ENCODE results near the gene FRG2C.
"Not testable (repeated sequence)": the region's sequence is repeated elsewhere in the genome, so short reads cannot be mapped to it uniquely, and the experiment has no call there.

Gene FRG2C

DNA sequence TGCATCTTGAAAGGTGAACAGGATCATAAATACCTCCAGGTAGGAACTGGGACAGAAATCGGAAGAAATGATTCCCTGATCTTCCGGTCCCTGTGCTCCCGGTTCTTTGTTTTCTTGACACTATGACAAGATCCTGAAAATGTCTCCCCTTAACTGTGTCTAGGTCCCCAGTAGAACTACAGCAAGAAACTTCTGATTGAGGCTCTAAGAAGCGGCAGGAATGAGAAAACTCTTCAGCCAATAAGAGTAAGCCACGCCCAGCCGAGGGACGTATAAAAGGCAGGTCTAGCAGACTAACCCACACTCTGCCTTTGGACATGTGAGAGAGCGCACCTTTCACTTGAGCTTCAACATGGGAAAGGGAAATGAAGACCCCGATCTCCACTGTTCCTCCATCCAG is at the start of gene FRG2C:
FRG2C (plus strand) TSS at position 301 of the 400 bp plus-strand sequence; CDS start at position 353, 52 bp downstream.
- peaks cover 37% of the 10 kb centered on the region for H3K27me3 Mint-ChIP-seq
- not testable (repeated sequence) for H3K27ac Mint-ChIP-seq; ATAC-seq; H3K4me3 Mint-ChIP-seq; H3K36me3 Mint-ChIP-seq (ENCODE audit: low read depth); DNase-seq; H3K4me1 Mint-ChIP-seq
- peaks cover 20% of the 10 kb centered on the region for H3K9me3 Mint-ChIP-seq

DNA sequence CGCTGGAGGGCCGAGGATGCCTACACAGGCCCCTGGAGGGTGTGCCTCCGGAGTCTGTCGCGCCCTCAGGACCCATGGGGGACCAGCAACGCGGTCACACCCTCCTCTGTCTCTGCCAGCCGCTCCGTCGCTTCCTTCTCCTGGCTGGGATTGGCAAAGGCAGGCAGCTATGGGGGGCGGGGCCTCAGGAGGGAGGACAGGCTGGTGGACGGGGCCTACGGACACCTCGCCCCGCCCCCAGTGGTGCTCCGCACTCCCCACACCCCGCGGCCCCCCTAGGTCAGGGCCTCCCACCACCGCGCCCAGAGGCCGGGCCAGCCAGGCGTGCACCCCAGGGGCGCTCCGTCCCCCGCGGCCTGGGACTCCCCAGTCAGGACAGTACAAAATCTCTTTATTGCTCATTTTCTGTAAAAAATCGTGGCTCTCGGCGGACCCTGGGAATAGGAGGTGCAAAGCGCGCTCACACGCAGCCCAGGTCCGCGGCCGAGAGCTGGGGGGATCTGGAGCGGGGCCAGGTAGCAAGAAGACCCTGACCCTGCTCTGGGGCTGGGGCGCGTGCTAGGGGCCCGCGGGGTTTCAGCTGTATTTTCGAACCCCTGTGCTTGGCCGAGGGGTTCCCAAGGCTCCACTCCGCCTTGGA is 45.3 kb upstream of the FRG2C start:
- H3K27me3 Mint-ChIP-seq: peaks cover 12% of the 10 kb centered on the region
- H3K9me3 Mint-ChIP-seq; H3K4me3 Mint-ChIP-seq; H3K36me3 Mint-ChIP-seq (ENCODE audit: low read depth); ATAC-seq; H3K27ac Mint-ChIP-seq; H3K4me1 Mint-ChIP-seq; DNase-seq: not testable (repeated sequence)

DNA sequence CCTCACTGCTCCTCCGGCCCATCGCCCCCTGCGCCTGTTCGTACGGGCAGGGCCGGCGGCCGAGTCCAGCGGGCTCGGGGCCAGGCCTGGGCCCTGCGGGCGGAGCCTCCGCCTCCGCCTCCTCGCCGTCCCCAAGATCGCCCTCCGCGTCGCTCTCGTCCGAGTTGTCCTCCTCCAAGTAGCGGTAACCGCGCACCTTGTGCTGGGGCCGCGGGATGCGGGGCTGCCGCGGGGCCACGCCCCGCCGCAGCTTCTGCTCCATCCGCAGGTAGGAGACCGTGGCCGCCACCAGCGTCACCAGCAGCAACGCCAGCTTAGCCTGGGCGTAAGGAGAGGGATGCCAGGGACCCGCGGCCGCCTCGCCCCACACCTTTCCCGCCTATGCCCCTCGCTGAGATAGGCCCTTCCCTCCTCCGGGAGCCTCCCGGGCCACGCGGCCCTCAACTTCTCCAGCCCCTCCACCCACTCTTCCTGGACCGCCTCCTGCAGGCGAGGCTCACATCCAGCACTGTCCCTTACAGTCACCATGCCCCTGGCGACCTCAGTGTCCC is 44.6 kb upstream of the FRG2C start:
- not testable (repeated sequence) for H3K36me3 Mint-ChIP-seq (ENCODE audit: low read depth); ATAC-seq; H3K9me3 Mint-ChIP-seq; H3K27ac Mint-ChIP-seq; DNase-seq; H3K4me1 Mint-ChIP-seq
- Mint-ChIP-seq H3K27me3 (peaks cover 12% of the 10 kb centered on the region), H3K4me3 (peak overlapping the region; percentile 17)

GRCh38 chr3:75621772-75622171 is 42.4 kb upstream of the FRG2C start:
- not testable (repeated sequence) for H3K4me3 Mint-ChIP-seq; H3K9me3 Mint-ChIP-seq; DNase-seq; H3K27ac Mint-ChIP-seq; H3K4me1 Mint-ChIP-seq; ATAC-seq; H3K36me3 Mint-ChIP-seq (ENCODE audit: low read depth)
- peaks cover 12% of the 10 kb centered on the region for H3K27me3 Mint-ChIP-seq

DNA sequence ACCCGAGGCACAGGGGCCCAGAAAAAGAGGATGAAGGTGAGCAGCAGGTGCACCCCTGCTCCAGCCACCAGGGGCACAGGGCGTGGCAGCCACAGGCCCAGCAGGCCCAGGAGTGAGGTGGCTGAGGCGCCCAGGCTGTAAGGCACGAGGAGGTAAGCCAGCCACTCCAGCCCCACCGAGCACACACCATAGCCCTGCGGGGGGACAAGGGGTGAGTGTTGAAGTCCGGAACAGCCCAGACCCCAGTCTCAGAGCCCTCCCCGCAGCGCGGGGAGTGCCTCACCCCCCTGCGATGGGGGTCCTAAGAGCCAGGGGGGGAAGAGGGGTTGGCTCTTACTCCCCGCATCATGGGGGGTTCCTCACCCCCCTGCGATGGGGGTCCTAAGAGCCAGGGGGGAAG is 40.5 kb upstream of the FRG2C start:
- H3K27ac Mint-ChIP-seq; H3K4me1 Mint-ChIP-seq; ATAC-seq; H3K27me3 Mint-ChIP-seq; H3K9me3 Mint-ChIP-seq; H3K36me3 Mint-ChIP-seq (ENCODE audit: low read depth); H3K4me3 Mint-ChIP-seq; DNase-seq: not testable (repeated sequence)

GRCh38 chr3:75630887-75631535 is 33.1 kb upstream of the FRG2C start:
- H3K4me3 Mint-ChIP-seq; ATAC-seq; H3K4me1 Mint-ChIP-seq; H3K9me3 Mint-ChIP-seq; H3K27me3 Mint-ChIP-seq; H3K27ac Mint-ChIP-seq; DNase-seq; H3K36me3 Mint-ChIP-seq (ENCODE audit: low read depth): not testable (repeated sequence)

DNA sequence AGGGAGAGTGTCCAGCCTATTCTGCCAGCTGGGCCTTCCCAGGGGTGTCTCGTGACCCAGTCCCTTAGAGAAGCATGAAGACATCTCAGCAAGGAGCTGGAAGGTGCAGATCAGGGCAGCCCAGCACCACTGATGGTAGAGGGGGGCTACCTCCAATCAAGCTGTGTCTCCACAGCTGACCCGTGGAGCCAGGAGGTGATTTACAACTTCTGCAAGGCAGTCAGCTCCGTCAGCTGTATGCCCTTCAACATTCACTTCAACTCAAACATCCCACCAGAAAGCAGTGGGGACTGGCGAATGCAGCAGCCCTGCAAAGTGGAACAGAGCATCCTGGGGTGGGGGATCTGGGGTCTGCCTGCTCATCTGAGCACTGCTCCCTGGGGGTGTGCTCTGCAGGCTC is 32.6 kb upstream of the FRG2C start:
- no peak for ATAC-seq
- H3K27me3 Mint-ChIP-seq: no peaks in the 10 kb centered on the region

DNA sequence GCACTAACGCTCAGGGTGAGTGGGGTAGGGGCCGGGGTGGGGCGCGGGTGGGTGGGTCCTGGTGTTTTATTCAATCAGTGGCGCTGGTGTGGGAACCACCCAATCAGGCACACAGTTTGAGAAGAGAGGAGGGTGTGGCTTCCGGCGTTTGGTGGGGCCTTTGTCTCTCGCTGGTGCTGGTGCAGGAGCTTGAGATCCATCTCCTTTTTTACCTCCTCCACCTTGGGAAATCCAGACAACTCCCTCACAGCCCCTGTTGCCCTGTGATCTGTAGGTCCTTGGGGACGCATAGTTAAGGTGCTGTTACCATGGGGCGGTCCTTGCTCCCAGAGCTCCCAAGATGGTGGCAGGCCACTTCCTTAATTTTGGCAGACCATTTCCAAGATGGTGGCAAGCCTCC is 25.2 kb upstream of the FRG2C start:
- DNase-seq; H3K4me3 Mint-ChIP-seq; H3K27me3 Mint-ChIP-seq; ATAC-seq; H3K27ac Mint-ChIP-seq; H3K9me3 Mint-ChIP-seq; H3K36me3 Mint-ChIP-seq (ENCODE audit: low read depth): not testable (repeated sequence)
- H3K4me1 Mint-ChIP-seq: peaks cover 18% of the 10 kb centered on the region

More for the DNA sequence above, 32.6 kb upstream of the FRG2C start:
- Mint-ChIP-seq H3K27ac (no peak overlapping the region), H3K9me3 (no peaks in the 10 kb centered on the region), H3K36me3 (ENCODE audit: low read depth) (no peaks in the 10 kb centered on the region), H3K4me3 (no peak overlapping the region), H3K4me1 (no peaks in the 10 kb centered on the region)
- no peak for DNase-seq

- not testable (repeated sequence) for H3K27ac Mint-ChIP-seq; H3K9me3 Mint-ChIP-seq; ATAC-seq; H3K36me3 Mint-ChIP-seq (ENCODE audit: low read depth); H3K27me3 Mint-ChIP-seq
- peak; percentile 25 for DNase-seq
- H3K4me1 Mint-ChIP-seq: peaks cover 18% of the 10 kb centered on the region
- peak overlapping the region; percentile 78 for H3K4me3 Mint-ChIP-seq
These were observed 23.0 kb upstream of the FRG2C start for GRCh38 chr3:75641107-75641517.

DNA sequence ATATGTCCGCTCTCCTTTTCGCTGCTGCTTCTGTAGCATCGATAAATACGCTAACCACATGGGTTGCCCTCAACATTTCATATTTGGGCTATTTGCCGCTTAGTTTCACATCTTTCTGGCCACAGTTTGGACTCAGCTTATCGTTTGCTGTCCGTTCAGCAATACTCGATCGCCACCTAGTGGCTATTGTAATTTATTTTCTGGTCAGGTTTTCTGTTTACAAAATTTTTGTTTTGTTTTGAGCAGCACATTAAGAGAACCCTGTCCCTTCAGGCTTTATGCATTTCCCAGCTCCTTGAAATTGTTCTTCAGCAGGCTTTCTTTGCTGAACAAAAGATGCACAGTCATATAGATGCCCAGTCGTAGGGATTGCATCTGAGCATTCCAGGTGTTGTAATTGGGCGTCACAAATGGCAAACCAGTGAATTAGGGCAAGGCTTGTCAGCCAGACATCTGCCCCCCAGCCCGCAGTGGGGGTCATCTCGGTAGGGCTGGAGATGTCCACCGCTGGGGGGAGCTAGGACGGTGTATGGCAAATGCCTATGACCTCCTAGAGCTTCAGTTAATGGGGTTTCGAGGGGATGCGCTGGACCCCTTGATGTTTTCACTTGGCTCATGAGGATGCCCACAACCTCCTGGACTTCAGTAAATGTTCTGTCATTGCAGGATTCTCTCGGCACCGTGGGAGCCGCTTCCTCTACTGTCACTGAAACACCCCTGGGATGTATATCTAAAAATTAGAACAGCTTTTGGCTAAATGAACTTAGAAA is 20.9 kb upstream of the FRG2C start:
- DNase-seq; H3K27ac Mint-ChIP-seq; H3K9me3 Mint-ChIP-seq; H3K36me3 Mint-ChIP-seq (ENCODE audit: low read depth); ATAC-seq; H3K27me3 Mint-ChIP-seq: not testable (repeated sequence)
- Mint-ChIP-seq H3K4me1 (peaks cover 18% of the 10 kb centered on the region), H3K4me3 (peak overlapping the region; percentile 42)

DNA sequence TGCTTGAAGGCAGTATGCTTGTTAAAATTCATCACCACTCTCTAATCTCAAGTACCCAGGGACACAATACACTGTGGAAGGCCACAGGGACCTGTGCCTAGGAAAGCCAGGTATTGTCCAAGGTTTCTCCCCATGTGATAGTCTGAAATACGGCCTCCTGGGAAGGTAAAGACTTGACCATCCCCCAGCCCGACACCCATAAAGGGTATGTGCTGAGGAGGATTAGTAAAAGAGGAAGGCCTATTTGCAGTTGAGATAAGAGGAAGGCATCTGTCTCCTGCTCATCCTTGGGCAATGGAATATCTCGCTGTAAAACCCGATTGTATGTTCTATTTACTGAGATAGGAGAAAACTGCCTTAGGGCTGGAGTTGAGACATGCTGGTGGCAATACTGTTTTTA is 18.6 kb upstream of the FRG2C start:
- ATAC-seq; DNase-seq; H3K9me3 Mint-ChIP-seq; H3K36me3 Mint-ChIP-seq (ENCODE audit: low read depth); H3K27ac Mint-ChIP-seq; H3K4me3 Mint-ChIP-seq; H3K27me3 Mint-ChIP-seq: not testable (repeated sequence)
- H3K4me1 Mint-ChIP-seq: peaks cover 18% of the 10 kb centered on the region

DNA sequence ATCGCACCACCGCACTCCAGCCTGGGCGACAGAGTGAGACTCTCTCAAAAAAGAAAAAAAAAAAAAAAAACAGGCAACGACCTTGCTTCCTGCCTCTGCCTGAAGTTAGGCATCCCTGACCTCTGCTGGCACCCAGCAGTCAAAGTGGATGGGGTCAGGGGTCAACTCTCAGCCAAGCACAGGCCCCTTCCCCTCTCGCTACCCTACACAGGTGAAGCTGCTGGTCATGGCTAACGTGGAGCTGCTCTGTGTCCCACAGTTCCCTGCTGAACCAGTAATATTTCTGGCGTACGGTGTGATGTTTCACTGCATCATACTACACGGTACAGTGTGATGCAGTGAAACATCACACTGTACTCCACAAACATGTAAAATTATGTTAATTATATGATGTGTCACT is 13.9 kb upstream of the FRG2C start:
- H3K36me3 Mint-ChIP-seq (ENCODE audit: low read depth): no peaks in the 10 kb centered on the region
- H3K9me3 Mint-ChIP-seq: no peaks in the 10 kb centered on the region
- peaks cover 2% of the 10 kb centered on the region for H3K27me3 Mint-ChIP-seq
- H3K27ac Mint-ChIP-seq: no peak overlapping the region
- no peak overlapping the region for H3K4me3 Mint-ChIP-seq
- DNase-seq (no peak), ATAC-seq (no peak)
- no peaks in the 10 kb centered on the region for H3K4me1 Mint-ChIP-seq

GRCh38 chr3:75655101-75655904 is 8.8 kb upstream of the FRG2C start:
- not testable (repeated sequence) for ATAC-seq; H3K4me1 Mint-ChIP-seq; H3K9me3 Mint-ChIP-seq; H3K4me3 Mint-ChIP-seq; H3K36me3 Mint-ChIP-seq (ENCODE audit: low read depth); DNase-seq; H3K27ac Mint-ChIP-seq
- H3K27me3 Mint-ChIP-seq: peaks cover 22% of the 10 kb centered on the region

GRCh38 chr3:75655956-75656355 is 8.2 kb upstream of the FRG2C start:
- not testable (repeated sequence) for H3K36me3 Mint-ChIP-seq (ENCODE audit: low read depth); H3K4me3 Mint-ChIP-seq; DNase-seq; H3K27ac Mint-ChIP-seq; H3K4me1 Mint-ChIP-seq; ATAC-seq; H3K9me3 Mint-ChIP-seq
- H3K27me3 Mint-ChIP-seq: peaks cover 25% of the 10 kb centered on the region
